Caki2 (cell line): Measurements from ENCODE around the gene TRAF6. TPM values are rescaled to one million over a fixed set of nuclear protein-coding genes. Genes with fewer than 3 reads are reported as not detected.
"Not testable (repeated sequence)": the region's sequence is repeated elsewhere in the genome, so short reads cannot be mapped to it uniquely, and the experiment has no call there.

Source experiments
- DNase-seq: peaks from one replicate; pipeline ENCODE4 v3.0.0-alpha.2; 2015; ENCODE audit warnings: low read depth
- in situ Hi-C: cut with HindIII; loops from 2 replicates; pipeline ENCODE4 v1.10.0; 2016; ENCODE audit warnings: low sequenced_read_pairs, low pct_unique_long_range_greater_than_20kb, mixed read lengths
- total RNA-seq: library from RNA; depleted of rRNA; stranded (reverse); fragments of >200 nt; shearing (Covaris generic); gene quantifications from 2 replicates; pipeline ENCODE4 v1.2.3, GENCODE V29; 2014; ENCODE audit warnings: low replicate concordance; rRNA removed

Gene TRAF6
- total RNA-seq: 0.52 and 0.84 TPM in 2 replicates

- peak; percentile 83 for DNase-seq
- in situ Hi-C loops: no loop called here
Measured at GRCh38 chr11:36509694-36510593, at the start of gene TRAF6. Gene TRAF6 (minus strand): TSS chr11:36510272. CDS start chr11:36501515, 8,757 bp downstream.

GRCh38 chr11:36558571-36559413 is 48.7 kb upstream of the TRAF6 start:
- DNase-seq: no peak
- in situ Hi-C loops: no loop called here

- in situ Hi-C loops: no loop called here
- no peak for DNase-seq
Measured at GRCh38 chr11:36557991-36558390, 47.9 kb upstream of the TRAF6 start.

GRCh38 chr11:36557390-36557789 is 47.3 kb upstream of the TRAF6 start:
- DNase-seq, in situ Hi-C loops: not testable (repeated sequence)

GRCh38 chr11:36550385-36551115 is 40.5 kb upstream of the TRAF6 start:
- no peak for DNase-seq
- in situ Hi-C loops: no loop called here

GRCh38 chr11:36540998-36541397 is 30.9 kb upstream of the TRAF6 start:
- in situ Hi-C loops: no loop called here
- no peak for DNase-seq

- in situ Hi-C loops: no loop called here
- DNase-seq: no peak
Measured at GRCh38 chr11:36534276-36534840, 24.3 kb upstream of the TRAF6 start.

GRCh38 chr11:36532941-36533601 is 23.0 kb upstream of the TRAF6 start:
- DNase-seq: no peak
- in situ Hi-C loops: no loop called here

- in situ Hi-C loops: no loop called here
- no peak for DNase-seq
Measured at GRCh38 chr11:36530840-36531239, 20.8 kb upstream of the TRAF6 start.

GRCh38 chr11:36513965-36514364 is 3.9 kb upstream of the TRAF6 start:
- no peak for DNase-seq
- in situ Hi-C loops: no loop called here

GRCh38 chr11:36512016-36512415 is 1.9 kb upstream of the TRAF6 start:
- in situ Hi-C loops: no loop called here
- DNase-seq: no peak

GRCh38 chr11:36511062-36511461 is 990 bp upstream of the TRAF6 start:
- in situ Hi-C loops, DNase-seq: not testable (repeated sequence)

GRCh38 chr11:36510594-36510942 is 496 bp upstream of the TRAF6 start:
- in situ Hi-C loops: no loop called here
- no peak for DNase-seq

GRCh38 chr11:36509201-36509639 is 852 bp downstream of the TRAF6 start:
- DNase-seq: peak; percentile 29
- in situ Hi-C loops: no loop called here

GRCh38 chr11:36508743-36509142 is 1.3 kb downstream of the TRAF6 start:
- in situ Hi-C loops: no loop called here
- peak; percentile 16 for DNase-seq

- DNase-seq: peak; percentile 10
- in situ Hi-C loops: no loop called here
Measured at GRCh38 chr11:36507824-36508489, 2.1 kb downstream of the TRAF6 start.

GRCh38 chr11:36501236-36501635 is 8.8 kb downstream of the TRAF6 start:
- no peak for DNase-seq
- in situ Hi-C loops: no loop called here
